Pancreas (tissue), 10 donors: ENCODE data around the gene CRISPLD2. TPM values are rescaled to one million over a fixed set of nuclear protein-coding genes. Genes with fewer than 3 reads are reported as not detected.

Experiments
- ATAC-seq, 4 donors: fragments of 200-7000 bp; cut with Tn5 transposase; one replicate each; pipeline versions ENCODE4 v1.8.0 to v1.9.1; 2020; ENCODE audit warnings: mild to moderate bottlenecking in 4 of 4, moderate library complexity in 4 of 4
- DNase-seq, 6 donors: peaks; one replicate each; pipeline ENCODE4 v3.0.0-alpha.2; 2020
- FAIRE-seq: peaks from 2 replicates; lab custom pipeline; 2012; peaks lifted over from hg19 to GRCh38; lab: Jason Lieb, UNC
- H3K27ac ChIP-seq, 4 donors: fragments of 200-600 bp; sonication (generic); 1 replicate in 3 of 4; 2 replicates in 1 of 4; pipeline versions ENCODE4 v1.5.0 to v1.8.0; 2020
- H3K27me3 ChIP-seq, 4 donors: fragments of 200-600 bp; one replicate each; pipeline ENCODE4 v1.8.0; 2021
- H3K36me3 ChIP-seq, 3 donors: fragments of 200-600 bp; sonication (generic) in 1 of 3; one replicate each; pipeline versions ENCODE4 v1.5.0 to v1.8.0; 2020 to 2021
- H3K4me1 ChIP-seq, 3 donors: fragments of 200-600 bp; one replicate each; pipeline ENCODE4 v1.8.0; 2021
- H3K4me3 ChIP-seq, 4 donors: fragments of 200-600 bp; sonication (generic) in 2 of 4; one replicate each; pipeline versions ENCODE4 v1.5.0 to v1.8.0; 2020 to 2021
- H3K9me3 ChIP-seq, 4 donors: fragments of 200-600 bp; one replicate each; pipeline ENCODE4 v1.8.0; 2021
- CTCF ChIP-seq, 4 donors: fragments of 200-600 bp; sonication (generic) in 3 of 4; IDR thresholded peaks; one replicate each; pipeline versions ENCODE4 v1.5.0 to v1.8.0; 2021; ENCODE audit warnings: antibody characterized with exemption in 4 of 4
- WGBS, 2 donors: extraction: QIAGEN DNeasy Blood & Tissue Kit; methylation state at CpG; one replicate each; pipeline ENCODE4 v1.1.7; 2013; 5-methylcytosine and 5-hydroxymethylcytosine counted together
- intact Hi-C, 3 donors: fragments of 100-400 bp; cut with DNase I; formaldehyde crosslinking; loops; one replicate each; pipeline versions ENCODE4 v1.11.1 to v1.14.2; 2022
- polyA plus RNA-seq, 2 donors: library from polyadenylated mRNA; stranded (reverse); fragments of 200-250 nt; gene quantifications; one replicate each; pipeline ENCODE4 v1.2.3, GENCODE V29; 2013
- total RNA-seq, 6 donors: library from RNA; stranded (reverse); fragmentation: NEBNext Ultra II Directional in 4 of 6; extraction: Animal tissue kit (Norgen Biotek cat#: 25700) in 4 of 6; gene quantifications; one replicate each; pipeline versions ENCODE4 v1.2.1 to v1.2.4, GENCODE V29; 2021 to 2023
- donor health status: healthy with polysubstance abuse.
- donor health status: DM: no; HTN: no; CAD: no; lungs with moderate emphysema.
- donor health status: DM: no; HTN: no; CAD: no.
- donor health status: control.
- donor health status: control.
- donor health status: Bipolar disorder and iron deficiency.
- donor health status: DM: yes; HTN: yes; CAD: no.
- donor health status: DM: no; HTN: no; CAD: no.
- donor health status: DM: no; HTN: no; CAD: no.
- donor health status: DM: yes; HTN: yes; CAD: no.

CRISPLD2 gene
- total and polyA plus RNA-seq, 8 donors: 4.1 to 40.2 (median 14.1) TPM

- DNase-seq (no peak), ATAC-seq (peak in 2 of 4 donors; percentile 30 to 53), FAIRE-seq (no peak)
- no peaks in the 10 kb centered on the region for H3K27me3 ChIP-seq
- no peaks in the 10 kb centered on the region for H3K9me3 ChIP-seq
- peak overlapping the region in 2 of 4 donors; percentile 14 to 37 for H3K27ac ChIP-seq
- H3K36me3 ChIP-seq: no peaks in the 10 kb centered on the region
- H3K4me3 ChIP-seq: no peak overlapping the region
- intact Hi-C loops: no loop called here
- 23 to 28% methylated on average over 9 of the region's 9 CpGs for WGBS, 2 donors
- TF ChIP-seq CTCF (IDR thresholded peaks at IDR 0.05): no peak
- H3K4me1 ChIP-seq: no peaks in the 10 kb centered on the region
These were observed 65.6 kb downstream of the CRISPLD2 start for GRCh38 chr16:84885342-84885910.

- DNase-seq (no peak), FAIRE-seq (no peak), ATAC-seq (no peak)
- no peaks in the 10 kb centered on the region for H3K4me1 ChIP-seq
- no peak for TF ChIP-seq CTCF (IDR thresholded peaks at IDR 0.05)
- no peaks in the 10 kb centered on the region for H3K36me3 ChIP-seq
- H3K27me3 ChIP-seq: no peaks in the 10 kb centered on the region
- no peak overlapping the region for H3K4me3 ChIP-seq
- no peak overlapping the region for H3K27ac ChIP-seq
- no peaks in the 10 kb centered on the region for H3K9me3 ChIP-seq
- intact Hi-C loops: no loop called here
- whole genome bisulfite sequencing, 2 donors: 85 to 87% methylated on average over 11 of the region's 11 CpGs
These were observed 66.8 kb downstream of the CRISPLD2 start for GRCh38 chr16:84886497-84887090.

- DNase-seq: no peak
- Histone ChIP-seq H3K4me3 (no peak overlapping the region), H3K4me1 (no peaks in the 10 kb centered on the region), H3K27me3 (no peaks in the 10 kb centered on the region), H3K36me3 (no peaks in the 10 kb centered on the region), H3K9me3 (no peaks in the 10 kb centered on the region), H3K27ac (no peak overlapping the region)
- intact Hi-C loops: no loop called here
- FAIRE-seq: no peak
- no peak for TF ChIP-seq CTCF (IDR thresholded peaks at IDR 0.05)
- 81 to 86% methylated on average over 15 of the region's 15 CpGs for whole genome bisulfite sequencing, 2 donors
- no peak for ATAC-seq
These were observed 67.4 kb downstream of the CRISPLD2 start for GRCh38 chr16:84887207-84887606.

GRCh38 chr16:84888450-84888849 is 68.7 kb downstream of the CRISPLD2 start:
- Histone ChIP-seq H3K4me1 (no peaks in the 10 kb centered on the region), H3K27ac (no peak overlapping the region), H3K36me3 (no peaks in the 10 kb centered on the region), H3K9me3 (no peaks in the 10 kb centered on the region), H3K27me3 (no peaks in the 10 kb centered on the region), H3K4me3 (no peak overlapping the region)
- 85 to 88% methylated on average over 7 of the region's 7 CpGs for WGBS, 2 donors
- intact Hi-C loops: no loop called here
- no peak for FAIRE-seq
- no peak for TF ChIP-seq CTCF (IDR thresholded peaks at IDR 0.05)
- ATAC-seq: no peak
- DNase-seq: no peak

- Histone ChIP-seq H3K27me3 (no peaks in the 10 kb centered on the region), H3K36me3 (no peaks in the 10 kb centered on the region), H3K27ac (no peak overlapping the region), H3K9me3 (no peaks in the 10 kb centered on the region), H3K4me1 (no peaks in the 10 kb centered on the region), H3K4me3 (no peak overlapping the region)
- 74 to 83% methylated on average over 12 of the region's 12 CpGs for WGBS, 2 donors
- intact Hi-C loops: no loop called here
- FAIRE-seq (no peak), DNase-seq (no peak), ATAC-seq (no peak)
- TF ChIP-seq CTCF (IDR thresholded peaks at IDR 0.05): no peak
These were observed 69.3 kb downstream of the CRISPLD2 start for GRCh38 chr16:84889066-84889465.
